ENCODE measurements around the gene MBTPS1.

The MBTPS1 gene

DNA sequence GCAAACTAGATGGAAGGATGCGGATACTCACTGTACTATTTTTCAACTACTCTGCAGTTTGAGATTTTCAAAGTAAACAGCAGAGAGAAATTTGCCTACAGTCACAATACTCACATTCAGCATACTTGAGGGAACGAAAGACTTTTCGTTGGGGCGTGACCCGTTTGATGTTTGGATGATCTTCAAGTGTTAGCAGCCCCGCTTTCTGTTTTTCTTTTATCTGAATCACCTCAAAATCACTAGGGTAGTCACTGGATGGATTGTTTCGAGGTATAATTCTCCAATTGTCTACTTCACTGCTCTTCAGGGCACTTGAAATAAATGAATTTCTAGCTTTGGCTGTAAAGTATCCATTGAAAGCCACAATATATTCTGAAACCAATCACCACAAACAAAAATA, 17.8 kb downstream of the MBTPS1 start:
- no peak for DNase-seq

DNA sequence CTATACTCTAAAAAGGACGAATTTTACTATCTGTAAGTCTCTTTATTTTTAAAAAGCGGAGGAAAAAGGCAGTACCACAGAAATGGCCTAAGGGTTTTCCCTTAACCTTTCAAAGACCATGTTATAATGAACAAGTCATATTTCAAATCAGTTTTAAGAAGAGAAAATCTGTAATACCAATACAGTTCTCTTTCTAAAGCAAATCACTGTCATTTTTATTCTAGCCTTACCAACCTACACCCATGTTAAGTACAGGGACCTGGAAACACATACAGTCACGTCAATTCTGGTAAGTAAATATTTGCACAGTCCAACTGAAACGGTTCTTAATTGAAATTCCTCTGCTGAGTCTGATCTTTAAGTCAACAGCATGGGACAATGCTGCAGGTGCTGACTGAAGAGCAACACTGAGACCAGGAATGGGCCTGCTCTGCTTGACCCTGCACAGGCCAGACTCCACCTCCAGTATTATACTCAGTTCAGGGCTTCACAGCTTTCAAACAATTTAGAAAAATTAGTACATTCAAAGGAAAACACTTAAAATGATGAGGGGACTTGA, 20.2 kb downstream of the MBTPS1 start:
- no peak for DNase-seq

DNA sequence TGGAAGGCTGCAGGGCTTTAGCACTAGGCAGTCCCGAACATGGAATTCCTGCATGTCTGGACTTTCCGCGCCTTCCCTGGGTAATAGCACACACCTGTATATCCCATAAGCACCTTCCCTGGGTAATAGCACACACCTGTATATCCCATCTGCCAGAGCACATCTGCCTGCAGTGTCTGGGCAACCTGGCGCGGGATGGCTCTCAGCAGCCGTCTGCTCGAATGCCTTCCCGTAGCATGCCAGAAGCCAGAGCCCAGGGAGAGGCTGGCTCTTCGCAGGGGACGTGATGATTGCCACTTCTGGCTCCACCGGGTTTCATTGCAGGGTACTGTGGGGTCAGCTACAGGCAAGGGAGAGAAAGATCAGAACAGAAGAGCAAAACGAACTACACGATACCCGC, 21.3 kb downstream of the MBTPS1 start:
- no peak for DNase-seq

DNA sequence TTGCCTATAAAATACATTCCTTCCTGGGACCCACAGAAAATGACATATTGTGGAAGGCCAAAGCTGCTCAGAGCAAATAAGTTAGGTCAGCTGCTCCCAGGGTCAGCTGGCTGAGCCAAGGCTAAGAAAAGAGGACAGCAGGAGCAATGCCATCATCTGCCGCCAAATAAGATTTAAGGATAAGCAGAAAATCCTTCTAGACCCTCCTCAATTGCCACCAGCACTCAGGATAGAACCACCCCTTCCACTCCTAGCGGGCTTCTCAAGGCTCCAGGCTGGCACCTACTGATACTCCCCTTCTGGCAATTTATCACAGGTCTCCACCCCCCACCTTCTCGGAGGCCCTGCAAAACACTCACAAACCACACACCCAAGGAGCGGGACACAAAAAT, 22.9 kb downstream of the MBTPS1 start:
- no peak for DNase-seq

DNA sequence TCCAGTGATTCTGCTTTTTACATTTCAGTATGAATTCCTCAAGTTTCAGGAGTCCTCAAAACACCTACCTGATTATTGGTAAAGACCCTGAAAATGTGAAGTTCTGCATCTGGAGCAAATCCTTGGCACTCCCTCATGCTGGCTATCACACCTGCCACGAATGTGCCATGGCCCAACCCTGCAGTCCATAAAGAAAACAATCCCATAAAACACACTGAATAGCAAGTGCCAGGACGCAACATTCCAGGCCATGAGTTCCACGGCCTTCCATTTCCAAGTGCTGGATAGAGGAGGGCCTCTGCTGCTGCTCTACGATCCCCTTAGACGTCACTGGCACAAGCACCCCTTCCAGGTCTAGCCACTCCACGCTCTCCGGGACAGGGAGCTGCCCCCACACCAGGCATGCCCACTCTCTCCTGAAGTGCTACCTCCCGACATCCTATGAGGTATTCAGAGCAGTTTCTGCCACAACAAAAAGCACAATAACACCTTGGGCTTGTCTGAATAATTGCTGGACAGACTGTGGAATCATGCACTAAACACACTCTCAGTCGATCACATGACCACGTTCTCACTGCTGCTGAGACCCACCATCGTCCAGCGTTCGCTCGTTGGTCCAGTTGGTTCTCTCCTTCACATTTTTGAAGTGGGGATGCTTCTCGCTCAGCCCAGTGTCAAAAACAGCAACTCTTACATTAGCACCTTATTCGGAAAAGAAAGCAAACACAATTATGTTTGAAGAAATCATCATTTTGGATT, 23.4 kb downstream of the MBTPS1 start:
- no peak for DNase-seq

DNA sequence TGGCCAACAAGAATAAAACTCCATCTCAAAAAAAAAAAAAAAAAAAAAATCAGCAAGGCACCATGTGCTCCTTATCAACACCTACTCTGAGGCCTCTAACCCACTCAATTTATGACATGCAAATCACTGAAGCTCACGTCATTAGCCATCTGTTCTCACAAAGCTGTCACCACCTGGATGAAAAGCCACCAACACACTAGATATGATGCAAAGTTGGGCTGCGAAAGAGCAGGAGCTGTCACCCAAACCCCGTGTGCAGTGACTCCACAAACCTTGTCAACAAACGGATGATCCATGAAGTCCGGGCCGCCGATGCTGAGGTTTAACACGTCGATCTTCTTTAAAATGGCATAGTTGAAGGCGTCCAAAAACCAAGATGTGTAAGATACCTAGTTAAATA, 25.3 kb downstream of the MBTPS1 start:
- peak in 2 of 51 donors; percentile 15 to 38 for DNase-seq

DNA sequence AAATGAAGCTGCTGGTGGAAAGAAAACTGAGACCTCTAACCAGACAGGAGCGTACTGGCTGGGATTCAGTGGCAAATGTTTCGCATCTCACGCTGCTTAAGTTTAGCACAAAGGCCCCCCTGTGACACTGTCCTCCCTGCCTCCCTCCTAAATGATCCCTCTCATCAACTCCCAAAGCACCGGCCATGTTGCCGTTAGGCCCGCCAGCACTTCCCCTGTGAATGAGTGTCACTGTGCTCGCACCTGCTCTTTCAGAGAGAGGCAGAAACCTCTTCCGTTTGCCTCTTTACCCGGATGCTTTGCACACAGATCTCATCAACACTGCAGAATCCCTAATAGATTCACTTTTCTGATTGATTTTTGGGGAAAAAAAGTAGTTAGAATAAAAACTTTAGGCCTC, 26.5 kb downstream of the MBTPS1 start:
- peak in 7 of 51 donors; percentile 16 to 37 (median 26) for DNase-seq

DNA sequence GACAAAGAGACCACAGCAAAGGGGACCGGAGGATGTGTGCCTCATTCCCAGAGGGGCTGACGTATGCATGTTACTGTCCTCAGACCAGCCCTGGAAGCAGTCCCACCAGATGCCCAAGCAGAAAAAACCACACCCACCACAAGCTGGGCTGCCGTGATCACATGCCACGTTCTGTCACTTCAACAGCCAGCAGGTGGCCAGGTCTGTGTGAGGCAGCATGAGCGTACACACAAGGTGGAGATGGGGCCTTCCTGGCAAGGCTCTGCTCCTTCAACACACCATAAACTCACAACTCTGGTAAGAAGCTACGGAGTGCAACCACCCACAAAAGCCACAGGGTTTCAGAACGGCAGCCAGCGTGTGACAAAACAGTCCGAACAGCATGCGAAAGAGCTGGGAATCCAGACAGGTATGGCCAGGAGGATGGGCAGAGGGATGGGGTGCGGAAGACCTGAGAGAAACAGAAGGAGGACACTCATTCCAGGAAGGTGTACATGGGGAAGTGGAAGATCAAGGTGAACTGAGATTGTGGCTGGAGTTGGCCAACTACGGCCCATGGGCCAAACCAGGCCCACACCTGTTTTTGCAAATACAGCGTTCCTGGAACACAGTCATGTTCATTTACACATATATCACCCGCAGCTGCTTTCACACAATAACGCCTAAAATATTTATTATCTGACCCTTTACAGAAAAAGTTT, 27.9 kb downstream of the MBTPS1 start:
- peak in 1 of 51 donors; percentile 32 for DNase-seq

DNA sequence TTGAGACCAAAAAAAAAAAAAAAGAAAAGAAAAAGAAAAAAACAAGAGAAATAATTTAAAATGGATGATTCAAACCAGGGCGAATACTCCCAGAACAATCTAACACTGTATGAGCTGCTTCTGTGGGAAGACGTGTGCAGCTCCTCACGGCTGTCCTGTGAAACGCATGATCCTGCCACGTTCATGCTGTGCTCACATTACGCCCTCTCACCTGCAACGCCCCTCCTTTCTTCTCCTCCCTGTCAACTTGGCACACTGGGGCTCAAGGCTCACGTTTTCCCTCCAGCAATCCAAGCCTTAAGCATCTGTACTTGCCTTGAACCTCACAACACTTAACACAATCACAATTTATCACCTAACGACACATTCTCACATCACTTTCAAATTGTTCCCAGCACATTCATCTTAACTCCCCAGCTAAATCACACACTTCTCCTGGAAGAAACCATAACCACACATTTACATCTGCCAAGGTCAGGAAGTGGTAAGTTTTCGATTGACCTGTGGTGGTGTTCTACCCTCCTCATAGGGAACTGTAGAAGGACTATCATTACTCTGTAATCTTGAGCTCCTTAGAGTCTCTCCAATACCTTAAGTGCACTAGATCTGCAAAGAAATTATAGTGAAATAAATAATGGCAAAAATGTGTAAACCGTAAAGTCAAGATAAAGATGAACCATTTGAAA, 29.1 kb downstream of the MBTPS1 start:
- DNase-seq, result peak in 2 of 51 donors; percentile 10 to 45

DNA sequence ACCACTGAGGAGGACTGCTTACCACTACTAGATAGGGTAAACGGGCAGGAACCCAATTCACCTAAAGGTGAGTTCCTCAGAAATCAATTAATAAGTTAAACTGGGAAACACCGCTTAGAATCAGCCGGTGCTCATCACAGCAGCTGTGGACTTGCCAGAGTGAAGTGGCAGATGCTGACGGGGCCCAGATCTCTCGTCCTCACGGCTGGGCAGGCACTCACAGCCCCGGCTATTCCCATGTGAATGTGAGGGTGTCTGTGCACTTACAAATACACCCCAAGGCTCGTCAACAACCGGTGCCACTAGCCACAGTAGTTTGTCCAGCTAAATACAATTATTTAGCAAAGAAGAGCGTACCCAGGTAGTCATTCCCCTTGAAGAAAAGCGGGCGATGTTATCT, 29.7 kb downstream of the MBTPS1 start:
- peak in 1 of 51 donors; percentile 45 for DNase-seq

DNA sequence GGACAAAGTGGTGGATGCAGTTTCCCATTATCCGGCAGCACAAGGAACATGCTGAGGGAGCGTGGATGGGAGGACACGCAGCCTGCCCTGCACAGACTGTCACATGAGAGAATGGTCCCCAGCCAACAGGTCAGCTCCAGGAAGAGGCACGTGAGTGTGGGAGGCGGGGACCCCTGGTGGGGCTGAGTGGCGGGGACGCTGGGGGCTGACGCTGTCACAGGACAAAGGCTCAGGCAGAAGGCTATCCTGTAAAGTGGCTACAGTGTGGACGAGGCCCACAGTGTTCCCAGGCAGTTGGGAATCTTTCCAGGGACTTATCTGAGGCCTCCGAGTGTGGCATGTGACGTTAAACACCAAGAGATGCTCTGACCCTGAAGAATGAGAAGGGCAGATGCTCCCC, 30.4 kb downstream of the MBTPS1 start:
- DNase-seq, result no peak

DNA sequence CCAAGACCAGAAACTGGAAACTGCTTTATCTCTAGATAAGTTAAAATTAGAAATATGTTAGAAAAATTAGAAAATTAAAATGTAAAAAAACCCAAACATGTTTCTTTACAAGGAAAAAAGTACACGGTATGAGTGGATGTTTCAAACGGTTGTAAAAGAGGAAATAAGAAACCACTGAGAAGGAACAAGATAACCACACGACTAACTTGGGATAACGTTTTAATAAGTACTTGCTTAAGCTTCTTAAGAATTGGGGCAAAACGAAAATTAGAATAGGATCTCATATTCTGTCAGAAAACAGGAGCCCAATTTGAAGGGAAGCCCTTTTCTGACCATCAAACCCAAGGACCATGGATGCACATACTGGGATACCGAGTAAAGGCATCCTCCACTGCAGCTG, 31.0 kb downstream of the MBTPS1 start:
- DNase-seq, result no peak

DNA sequence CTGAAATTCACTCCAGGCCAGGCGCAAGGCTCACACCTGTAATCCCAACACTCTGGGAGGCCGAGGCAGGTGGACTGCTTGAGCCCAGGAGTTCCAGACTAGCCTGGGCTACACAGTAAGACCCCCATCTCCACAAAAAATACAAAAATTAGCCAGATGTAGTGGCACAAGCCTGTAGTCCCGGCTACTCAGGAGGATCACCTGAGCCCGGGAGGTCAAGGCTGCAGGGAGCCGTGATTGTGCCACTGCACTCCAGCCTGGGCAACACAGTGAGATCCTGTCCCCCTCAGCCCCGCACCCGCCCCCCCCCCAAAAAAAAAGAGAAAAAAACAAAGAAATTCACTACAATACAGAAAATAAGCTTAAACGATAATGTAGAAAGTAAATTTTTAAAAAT, 31.5 kb downstream of the MBTPS1 start:
- DNase-seq, result no peak

DNA sequence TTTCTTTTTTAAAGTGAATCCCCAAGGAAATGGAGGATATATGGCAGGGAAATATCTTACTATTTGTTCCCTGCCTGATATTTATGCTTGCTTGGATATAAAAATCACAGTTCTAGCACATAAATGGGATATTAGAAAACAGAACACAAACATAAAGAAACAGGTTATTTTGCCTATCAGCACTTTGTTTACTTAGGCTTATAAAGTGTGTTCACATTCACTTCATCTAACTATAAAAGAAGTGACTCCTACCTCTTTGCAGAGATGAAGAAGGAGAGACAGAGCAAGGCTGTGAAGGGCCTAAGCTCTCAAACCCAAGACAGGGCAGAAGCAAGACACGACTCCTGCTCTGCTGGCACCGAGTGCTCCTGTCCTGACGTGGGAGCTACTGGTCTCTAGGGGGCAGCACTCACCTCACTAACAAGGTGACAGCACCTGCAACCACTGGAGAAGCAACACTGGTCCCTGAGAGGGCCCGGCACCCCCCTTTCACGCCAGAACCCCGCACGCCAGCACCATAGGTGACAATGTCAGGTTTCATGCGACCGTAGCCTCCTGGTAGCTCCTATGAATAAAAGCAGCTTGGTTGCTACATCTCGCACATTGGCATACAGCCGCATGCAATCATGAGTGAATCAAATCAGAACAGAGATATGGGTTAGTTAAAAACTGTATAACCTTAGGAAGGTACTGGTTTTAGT, 32.0 kb downstream of the MBTPS1 start:
- DNase-seq, result peak in 13 of 51 donors; percentile 15 to 42 (median 28)

DNA sequence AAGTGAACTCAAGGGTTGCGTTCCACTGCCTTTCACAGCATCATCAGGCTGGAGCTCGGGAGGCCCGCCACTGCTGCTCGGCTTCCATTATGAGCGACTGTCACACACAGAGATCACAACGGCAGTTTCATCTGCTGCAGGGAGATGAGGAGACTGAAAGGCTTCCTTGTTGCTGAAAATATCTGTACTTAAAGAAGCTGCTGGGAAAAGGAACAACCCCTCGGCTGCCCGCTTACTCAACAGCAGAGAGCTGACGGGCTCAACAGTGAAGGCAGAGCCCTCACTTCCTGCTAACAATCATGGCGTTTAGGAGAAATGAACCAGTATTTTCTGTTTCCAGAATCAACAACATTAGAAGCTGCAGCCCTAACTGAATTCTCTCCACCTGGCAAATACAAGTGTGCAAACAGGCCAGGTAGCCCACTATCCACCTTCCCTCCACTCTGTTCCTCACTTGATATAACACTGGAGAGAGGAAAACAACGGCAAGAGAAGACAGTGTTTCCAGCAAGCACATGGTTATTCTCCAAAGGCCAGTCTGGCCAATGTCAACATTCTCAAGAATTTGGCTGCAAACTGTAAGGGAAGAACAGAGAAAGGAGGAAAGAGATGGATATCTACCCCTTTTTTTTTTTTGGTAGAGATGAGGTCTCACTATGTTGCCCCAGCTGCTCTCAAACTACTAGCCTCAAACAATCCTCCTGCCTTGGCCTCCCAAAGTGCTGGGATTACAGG, 33.7 kb downstream of the MBTPS1 start:
- DNase-seq, result peak in 8 of 51 donors; percentile 12 to 39 (median 20)

DNA sequence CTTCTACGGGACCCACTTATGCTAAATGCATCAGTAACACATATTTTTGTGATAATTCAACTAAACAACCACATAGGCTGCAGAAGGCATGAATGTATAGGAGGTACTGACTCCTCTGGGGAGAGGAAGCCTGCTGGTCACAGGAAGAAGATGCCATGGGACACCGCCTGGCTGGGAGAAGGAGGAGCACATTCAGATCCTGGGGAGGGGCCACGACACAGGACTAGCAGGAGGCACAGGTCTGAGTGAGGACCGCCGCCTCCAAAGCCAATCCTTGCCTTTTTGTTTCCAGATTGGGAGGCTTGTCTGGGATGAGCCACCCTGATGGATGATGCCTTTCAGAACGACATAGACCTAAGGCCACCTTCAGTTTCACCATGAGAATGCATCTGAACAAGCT, 34.6 kb downstream of the MBTPS1 start:
- no peak for DNase-seq

DNA sequence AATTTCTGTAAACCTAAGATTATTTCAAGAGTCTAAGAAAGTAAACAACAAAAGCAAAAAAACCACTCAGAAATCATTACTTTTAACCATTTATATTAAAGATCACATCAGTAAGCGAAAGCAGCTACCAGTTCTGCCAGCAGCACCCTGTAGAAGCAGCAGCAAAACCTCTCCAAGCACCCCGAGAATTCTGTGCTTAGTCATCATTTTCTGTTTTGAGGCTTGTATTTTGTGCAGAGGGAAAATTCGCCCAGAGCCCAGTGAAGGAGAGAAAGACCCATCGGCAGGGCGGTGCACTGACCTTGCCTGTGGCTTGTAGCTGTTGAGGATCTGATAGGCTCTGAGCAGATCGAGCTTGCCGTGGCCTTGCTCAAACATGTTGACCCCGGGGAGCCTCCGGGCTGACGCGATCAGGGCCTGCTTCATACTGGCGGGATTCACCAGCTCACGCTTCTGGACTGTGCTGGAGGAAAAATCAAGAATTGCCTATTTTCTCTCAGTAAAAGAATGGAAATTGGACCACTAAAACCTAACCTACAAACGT, 35.2 kb downstream of the MBTPS1 start:
- DNase-seq, result no peak

DNA sequence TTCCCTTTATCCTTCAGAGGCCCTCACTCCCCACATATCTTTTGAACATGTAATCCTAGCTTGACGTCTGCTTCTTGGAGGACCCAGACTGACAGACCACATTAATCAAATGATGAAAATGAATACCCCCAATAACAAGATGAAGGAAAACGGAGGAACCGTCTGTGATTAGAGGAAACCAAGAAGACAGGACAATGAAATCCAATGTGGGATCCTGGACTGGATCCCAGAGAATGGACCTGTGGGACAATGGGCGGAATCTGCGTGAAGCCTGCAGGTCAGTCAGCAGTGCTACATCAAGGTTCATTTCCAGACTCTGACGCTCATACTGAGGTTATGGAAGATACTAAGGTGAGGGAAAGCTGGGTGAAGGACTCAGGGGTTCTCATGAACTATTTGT, 35.9 kb downstream of the MBTPS1 start:
- no peak for DNase-seq

DNA sequence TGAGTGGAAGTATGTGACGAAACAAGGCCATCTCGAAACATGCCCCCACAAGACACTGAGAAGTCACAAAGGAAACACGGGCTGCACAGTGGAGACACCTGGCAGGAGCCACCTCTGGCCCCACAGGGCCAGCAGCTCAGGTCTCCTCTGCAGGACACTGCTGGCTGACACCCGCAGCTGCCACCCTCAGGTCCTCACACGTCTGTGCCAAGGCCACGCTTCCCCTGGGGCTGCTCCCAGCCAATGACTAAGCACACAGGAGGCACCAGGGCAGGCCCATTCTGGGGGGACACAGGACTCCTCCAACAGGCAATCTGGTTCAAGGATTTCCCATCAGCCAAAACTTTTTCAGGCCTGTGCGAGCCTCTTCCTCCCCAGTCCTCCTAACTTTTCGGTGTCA, 36.4 kb downstream of the MBTPS1 start:
- no peak for DNase-seq

DNA sequence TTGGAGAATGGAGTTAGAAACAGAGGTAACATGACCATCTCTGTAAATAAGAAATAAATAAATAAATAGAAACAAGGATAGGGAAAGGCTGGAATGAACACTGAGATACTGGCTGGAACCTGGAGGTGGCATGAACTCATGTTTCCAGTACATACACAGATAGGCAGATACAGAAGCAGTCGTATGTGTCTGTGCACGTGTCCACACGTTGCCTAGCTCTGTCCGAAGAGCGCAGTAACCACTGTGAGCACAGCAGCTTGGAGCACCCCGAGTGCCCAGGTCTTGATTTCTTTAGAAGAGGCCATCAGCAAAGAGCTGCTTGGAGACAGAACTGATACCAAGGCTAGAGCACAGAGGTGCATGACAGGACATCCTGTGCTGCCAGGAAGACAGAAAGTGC, 37.1 kb downstream of the MBTPS1 start:
- DNase-seq, result no peak

DNA sequence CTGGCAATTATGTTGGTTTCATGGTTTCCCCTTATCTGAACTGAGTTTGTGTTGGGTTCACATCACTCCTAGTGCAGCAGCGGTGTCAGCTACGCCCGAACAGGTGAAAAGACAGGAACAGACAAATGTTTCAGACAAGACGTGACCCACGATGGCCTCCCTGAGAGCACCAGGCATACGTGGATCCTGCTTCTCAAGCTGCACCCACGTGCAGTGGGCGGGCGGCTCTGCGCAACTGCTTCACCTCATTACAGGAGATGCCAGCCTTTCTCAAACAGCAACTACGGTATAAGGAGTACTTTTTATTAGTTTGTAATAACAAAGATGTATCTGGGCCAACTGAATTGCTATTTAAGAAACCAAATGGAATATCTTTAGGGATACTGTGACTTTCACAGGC, 41.4 kb downstream of the MBTPS1 start:
- DNase-seq, result peak in 2 of 51 donors; percentile 26 to 36

All from hypothalamus (tissue), 51 donors.